IPS DF 19.7 (cell line): ENCODE data around the gene NYAP1.
"Not testable (repeated sequence)": the region's sequence is repeated elsewhere in the genome, so short reads cannot be mapped to it uniquely, and the experiment has no call there.

Experiments
- DNase-seq: peaks from one replicate; pipeline ENCODE4 v3.0.0-alpha.2; 2013; ENCODE audit warnings: low read depth, low spot score

NYAP1 gene

GRCh38 chr7:100483090-100483721, 521 bp upstream of the NYAP1 start:
- DNase-seq: no peak

GRCh38 chr7:100484673-100485045, 932 bp downstream of the NYAP1 start:
- DNase-seq: no peak

GRCh38 chr7:100485471-100485876, 1.7 kb downstream of the NYAP1 start:
- DNase-seq: no peak

- no peak for DNase-seq
Measured at GRCh38 chr7:100486111-100486636, 2.4 kb downstream of the NYAP1 start.

GRCh38 chr7:100486753-100487446, 3.2 kb downstream of the NYAP1 start:
- DNase-seq: no peak

- no peak for DNase-seq
Measured at GRCh38 chr7:100488333-100489095, 4.8 kb downstream of the NYAP1 start.

- DNase-seq: no peak
Measured at GRCh38 chr7:100489121-100489520, 5.4 kb downstream of the NYAP1 start.

- DNase-seq: no peak
Measured at GRCh38 chr7:100489824-100490223, 6.1 kb downstream of the NYAP1 start.

GRCh38 chr7:100490483-100491191, 6.9 kb downstream of the NYAP1 start:
- no peak for DNase-seq

- DNase-seq: no peak
Measured at GRCh38 chr7:100491192-100491578, 7.5 kb downstream of the NYAP1 start.

- no peak for DNase-seq
Measured at GRCh38 chr7:100492738-100493475, 9.2 kb downstream of the NYAP1 start.

- DNase-seq: no peak
Measured at GRCh38 chr7:100493476-100494264, 9.9 kb downstream of the NYAP1 start.

- no peak for DNase-seq
Measured at GRCh38 chr7:100496509-100496908, 12.8 kb downstream of the NYAP1 start.

GRCh38 chr7:100500743-100501142, 17.0 kb downstream of the NYAP1 start:
- not testable (repeated sequence) for DNase-seq

GRCh38 chr7:100504031-100504430, 20.3 kb downstream of the NYAP1 start:
- not testable (repeated sequence) for DNase-seq

- no peak for DNase-seq
Measured at GRCh38 chr7:100504887-100505611, 21.3 kb downstream of the NYAP1 start.

- DNase-seq: no peak
Measured at GRCh38 chr7:100506356-100506923, 22.7 kb downstream of the NYAP1 start.

GRCh38 chr7:100509231-100509630, 25.5 kb downstream of the NYAP1 start:
- no peak for DNase-seq
